HG02840 (cell line): ENCODE results near the gene CALY.
"Not testable (repeated sequence)": the region's sequence is repeated elsewhere in the genome, so short reads cannot be mapped to it uniquely, and the experiment has no call there.

ENCODE experiments used
- ATAC-seq: cut with Tn5 transposase; IDR thresholded peaks from one replicate; pipeline ENCODE4 v1.9.1; 2021; ENCODE audit warnings: mild to moderate bottlenecking, moderate library complexity, moderate number of reproducible peaks; ENCODE audit not compliant: unreplicated experiment, low FRiP score

Gene CALY

GRCh38 chr10:133334503-133335245 lies 2.0 kb downstream of the CALY start:
- no peak for ATAC-seq

GRCh38 chr10:133332936-133333699 lies 3.6 kb downstream of the CALY start:
- no peak for ATAC-seq

GRCh38 chr10:133329491-133330202 lies 7.0 kb downstream of the CALY start:
- peak; percentile 82 for ATAC-seq

- no peak for ATAC-seq
Measured at GRCh38 chr10:133328358-133329343, 8.0 kb downstream of the CALY start.

- ATAC-seq: no peak
Measured at GRCh38 chr10:133327651-133328357, 8.9 kb downstream of the CALY start.

GRCh38 chr10:133326745-133327650 lies 9.7 kb downstream of the CALY start:
- no peak for ATAC-seq

- ATAC-seq: no peak
Measured at GRCh38 chr10:133326223-133326551, 10.5 kb downstream of the CALY start.

- ATAC-seq: no peak
Measured at GRCh38 chr10:133325440-133326222, 11.1 kb downstream of the CALY start.

GRCh38 chr10:133324857-133325260 lies 11.8 kb downstream of the CALY start:
- no peak for ATAC-seq

GRCh38 chr10:133324198-133324792 lies 12.4 kb downstream of the CALY start:
- no peak for ATAC-seq

- not testable (repeated sequence) for ATAC-seq
Measured at GRCh38 chr10:133322064-133322709, 14.5 kb downstream of the CALY start.

- not testable (repeated sequence) for ATAC-seq
Measured at GRCh38 chr10:133320852-133321422, 15.8 kb downstream of the CALY start.

- ATAC-seq: no peak
Measured at GRCh38 chr10:133318494-133319127, 18.1 kb downstream of the CALY start.

- no peak for ATAC-seq
Measured at GRCh38 chr10:133316732-133317131, 20.0 kb downstream of the CALY start.

GRCh38 chr10:133316266-133316665 lies 20.4 kb downstream of the CALY start:
- ATAC-seq: no peak

- ATAC-seq: no peak
Measured at GRCh38 chr10:133315847-133316246, 20.8 kb downstream of the CALY start.
